HG03135 (cell line): Measurements from ENCODE around the gene LAMA3.
A peak's percentile ranks its signal among the peaks of the same experiment; 100 is the strongest.

ENCODE experiments used
- ATAC-seq: cut with Tn5 transposase; IDR thresholded peaks from one replicate; pipeline ENCODE4 v1.9.1; 2021; ENCODE audit warnings: mild to moderate bottlenecking, moderate library complexity; ENCODE audit not compliant: unreplicated experiment

The LAMA3 gene

DNA sequence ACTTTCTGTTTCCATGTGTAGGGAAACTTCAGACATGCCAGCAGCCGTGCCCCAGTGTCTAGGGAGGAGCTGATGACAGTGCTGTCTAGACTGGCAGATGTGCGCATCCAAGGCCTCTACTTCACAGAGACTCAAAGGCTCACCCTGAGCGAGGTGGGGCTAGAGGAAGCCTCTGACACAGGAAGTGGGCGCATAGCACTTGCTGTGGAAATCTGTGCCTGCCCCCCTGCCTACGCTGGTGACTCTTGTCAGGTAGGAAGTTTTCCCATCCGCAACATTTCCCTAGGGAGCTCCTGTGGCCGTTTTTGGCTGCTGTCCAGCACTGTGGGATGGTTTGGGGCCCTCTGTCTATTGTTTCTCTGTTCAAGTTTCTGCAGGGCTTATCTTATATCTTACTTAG, 182.2 kb downstream of the LAMA3 start:
- ATAC-seq = peak; percentile 75

DNA sequence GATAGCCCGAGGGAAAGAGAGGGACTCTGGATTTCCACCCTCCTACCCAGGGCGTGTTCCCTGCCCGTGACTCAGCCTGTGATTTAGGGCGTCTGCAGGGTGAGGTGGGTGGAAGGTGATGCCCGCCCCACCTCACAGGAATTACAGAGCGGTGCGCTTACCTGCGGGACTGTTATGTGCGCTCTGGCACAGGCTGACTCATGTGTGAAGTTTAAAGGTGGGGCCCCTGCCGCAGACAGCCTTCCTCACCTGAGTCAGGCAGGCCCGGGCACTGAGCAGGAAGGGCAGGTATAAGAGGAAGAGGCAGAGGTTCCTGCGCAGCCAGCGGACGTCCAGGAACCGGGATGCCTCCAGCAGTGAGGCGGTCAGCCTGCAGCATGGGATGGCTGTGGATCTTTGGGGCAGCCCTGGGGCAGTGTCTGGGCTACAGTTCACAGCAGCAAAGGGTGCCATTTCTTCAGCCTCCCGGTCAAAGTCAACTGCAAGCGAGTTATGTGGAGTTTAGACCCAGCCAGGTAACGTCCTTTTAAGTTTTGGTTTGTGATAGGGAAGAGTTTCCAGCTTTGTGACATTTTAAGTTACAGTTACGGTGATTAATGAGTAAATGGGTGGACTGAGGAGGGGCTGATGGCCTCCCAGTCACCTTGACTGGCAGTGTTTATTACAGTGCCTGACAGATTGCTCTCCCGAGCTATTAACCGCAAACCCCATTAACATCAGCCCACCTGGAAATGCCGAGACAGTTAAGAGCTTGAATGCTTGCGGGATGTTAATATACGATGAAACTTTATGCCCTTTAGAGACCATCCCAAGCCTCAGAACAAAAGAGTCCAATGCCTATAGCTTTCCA, 183.7 kb downstream of the LAMA3 start:
- no peak for ATAC-seq

DNA sequence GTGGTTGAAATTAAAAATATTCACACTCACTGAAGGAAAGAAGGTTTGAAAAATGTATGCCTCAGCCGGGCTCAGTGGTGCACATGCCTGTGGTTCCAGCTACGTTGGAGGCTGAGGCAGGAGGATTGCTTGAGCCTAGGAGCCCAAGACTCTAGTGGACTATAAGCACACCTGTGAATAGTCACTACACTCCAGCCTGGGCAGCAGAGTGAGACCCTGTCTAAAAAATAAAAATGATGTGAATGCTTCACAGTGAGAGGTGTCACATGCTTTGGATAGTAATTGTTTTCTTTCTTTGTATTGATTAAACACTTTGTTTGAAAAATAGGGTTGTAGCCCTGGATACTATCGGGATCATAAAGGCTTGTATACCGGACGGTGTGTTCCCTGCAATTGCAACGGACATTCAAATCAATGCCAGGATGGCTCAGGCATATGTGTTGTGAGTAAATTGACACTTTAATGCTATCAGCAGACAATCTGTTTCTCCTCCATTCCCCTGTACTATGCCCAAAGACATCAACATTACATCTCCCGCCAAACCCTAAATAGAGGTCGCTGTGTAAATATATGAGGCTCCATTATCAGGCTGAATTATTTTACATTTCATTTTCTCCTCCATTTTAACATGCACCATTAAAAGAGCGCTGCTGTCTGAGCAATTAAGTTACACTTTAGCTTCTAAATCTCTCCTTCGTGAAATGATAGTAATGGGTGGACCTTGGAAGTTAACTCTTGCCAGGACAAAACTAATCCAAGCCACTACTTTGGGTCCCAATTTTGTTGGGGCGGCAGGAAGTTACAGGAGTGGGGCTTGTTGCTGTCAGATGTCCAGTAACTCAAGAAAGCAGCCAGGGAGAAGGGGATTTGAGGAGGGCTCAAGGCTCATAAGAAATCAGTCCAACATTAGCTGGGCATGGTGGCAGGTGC, 187.0 kb downstream of the LAMA3 start:
- no peak for ATAC-seq

DNA sequence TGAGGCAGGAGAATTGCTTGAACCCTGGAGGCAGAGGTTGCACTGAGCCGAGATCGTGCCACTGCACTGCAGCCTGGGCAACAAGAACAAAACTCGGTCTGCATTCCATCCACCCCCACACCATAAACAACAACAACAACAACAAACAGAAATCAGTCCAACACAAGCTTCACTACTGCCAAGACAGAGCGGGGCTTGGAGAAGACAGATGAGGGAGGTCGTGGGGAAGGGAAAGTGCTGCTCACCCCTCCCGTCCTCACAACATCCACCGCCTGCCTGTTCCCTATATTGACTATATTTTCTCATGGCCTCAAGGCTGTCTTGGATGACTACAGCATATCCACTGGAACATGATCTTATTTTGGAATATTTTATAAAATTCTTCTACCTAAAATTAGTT, 187.7 kb downstream of the LAMA3 start:
- ATAC-seq = no peak

DNA sequence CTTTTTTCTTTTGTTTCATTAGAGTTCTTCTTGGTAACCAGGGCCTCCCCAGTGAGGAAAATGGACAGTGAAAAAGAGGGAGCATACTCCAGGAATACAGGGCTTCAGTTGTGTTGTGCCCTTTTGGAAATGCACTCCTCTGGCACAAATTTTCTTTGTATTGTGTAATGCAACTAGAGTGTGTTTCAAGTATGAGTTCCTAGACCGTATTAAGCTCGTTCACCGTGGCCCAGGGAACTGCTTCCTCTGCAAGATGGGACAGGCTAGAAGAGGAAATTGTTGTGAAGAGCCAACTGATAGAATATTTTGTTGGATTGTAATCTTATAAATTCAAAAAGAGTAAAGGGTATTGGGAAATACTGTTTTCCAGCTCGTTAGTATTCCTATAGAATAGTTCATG, 188.1 kb downstream of the LAMA3 start:
- ATAC-seq = no peak

- no peak for ATAC-seq
These were observed 189.2 kb downstream of the LAMA3 start for GRCh38 chr18:23878336-23878900.

- no peak for ATAC-seq
These were observed 189.9 kb downstream of the LAMA3 start for GRCh38 chr18:23879126-23879525.

DNA sequence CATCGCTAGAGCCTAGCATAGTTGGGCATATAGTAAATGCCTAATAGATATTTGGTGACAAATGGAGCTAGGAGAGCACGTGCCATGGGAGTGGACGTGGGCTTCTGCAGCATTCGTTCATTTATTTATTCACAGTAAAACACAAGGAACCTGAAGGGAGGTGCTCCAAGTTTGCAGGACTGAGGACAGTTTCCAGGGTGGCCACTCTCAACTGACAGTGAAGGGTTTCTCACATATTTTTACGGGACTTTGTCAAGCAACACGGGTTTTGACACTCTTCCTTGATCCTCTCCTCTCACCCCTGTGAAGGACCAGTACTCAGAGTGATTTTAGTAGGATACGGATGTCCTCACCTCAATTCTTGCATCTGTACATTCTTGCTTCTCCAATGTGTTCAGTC, 190.3 kb downstream of the LAMA3 start:
- ATAC-seq = no peak

GRCh38 chr18:23879966-23880565, 190.8 kb downstream of the LAMA3 start:
- ATAC-seq = no peak

DNA sequence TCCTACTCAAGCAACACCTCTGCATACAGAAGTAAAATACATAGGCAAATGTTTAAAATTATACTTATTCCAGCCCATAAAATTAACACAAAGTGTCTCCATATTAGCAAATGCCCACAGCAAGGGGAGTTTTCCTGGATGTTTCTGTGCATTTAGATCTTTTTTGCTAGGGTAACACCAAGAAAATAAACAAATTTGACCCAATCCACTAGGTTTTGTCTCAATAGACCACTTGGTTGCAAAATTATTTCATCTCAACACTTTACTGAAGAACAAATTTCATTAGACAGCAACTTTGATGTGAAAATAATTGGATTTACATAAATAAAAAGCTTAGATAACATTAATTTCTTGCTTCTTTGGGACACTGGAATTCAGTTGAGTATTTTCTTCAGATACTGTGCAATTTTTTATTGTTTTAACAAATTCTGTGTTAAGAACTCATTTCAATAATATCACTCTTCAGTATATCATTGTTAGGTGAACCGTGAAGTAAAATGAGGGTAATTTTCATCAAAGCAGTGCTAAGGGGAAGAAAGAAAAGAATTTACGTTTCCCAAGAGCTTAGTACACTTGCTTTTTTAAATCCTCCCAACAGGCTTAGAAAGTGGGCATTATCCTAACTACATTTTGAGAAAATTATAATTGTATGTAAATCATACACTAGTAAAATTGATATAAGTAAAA, 191.8 kb downstream of the LAMA3 start:
- no peak for ATAC-seq

GRCh38 chr18:23881778-23882177, 192.5 kb downstream of the LAMA3 start:
- no peak for ATAC-seq

DNA sequence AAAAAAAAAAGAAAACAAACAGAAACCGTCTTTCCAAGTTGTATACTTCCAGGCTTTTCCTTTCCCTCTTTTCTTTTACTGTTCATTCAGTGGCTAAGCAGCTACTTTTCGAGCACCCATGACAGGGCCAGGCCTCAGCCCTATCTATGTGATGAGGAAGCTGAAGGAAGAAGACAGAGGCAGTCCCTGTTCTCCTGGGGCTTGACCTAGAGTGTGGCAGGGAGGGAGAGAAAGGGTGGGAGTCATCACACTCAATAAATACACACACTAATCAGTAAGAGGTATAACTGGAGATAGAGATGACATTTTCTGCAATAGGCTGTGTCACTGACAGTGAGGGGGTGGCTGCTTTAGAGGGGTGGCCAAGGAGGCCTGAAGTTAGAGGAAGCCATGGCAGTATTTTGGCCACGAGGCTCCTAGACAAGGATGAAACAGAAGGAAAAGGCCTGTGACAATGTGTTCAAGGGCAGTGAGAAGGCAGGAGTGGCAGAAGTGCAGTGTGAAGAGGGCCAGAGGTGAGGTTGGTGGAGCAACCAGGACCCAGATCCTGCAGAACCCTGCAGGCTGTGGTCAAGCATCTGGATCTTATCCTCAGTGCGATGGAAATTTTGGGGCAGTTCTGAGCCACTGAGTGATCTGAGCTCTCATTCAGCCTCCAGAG, 193.5 kb downstream of the LAMA3 start:
- ATAC-seq = no peak

DNA sequence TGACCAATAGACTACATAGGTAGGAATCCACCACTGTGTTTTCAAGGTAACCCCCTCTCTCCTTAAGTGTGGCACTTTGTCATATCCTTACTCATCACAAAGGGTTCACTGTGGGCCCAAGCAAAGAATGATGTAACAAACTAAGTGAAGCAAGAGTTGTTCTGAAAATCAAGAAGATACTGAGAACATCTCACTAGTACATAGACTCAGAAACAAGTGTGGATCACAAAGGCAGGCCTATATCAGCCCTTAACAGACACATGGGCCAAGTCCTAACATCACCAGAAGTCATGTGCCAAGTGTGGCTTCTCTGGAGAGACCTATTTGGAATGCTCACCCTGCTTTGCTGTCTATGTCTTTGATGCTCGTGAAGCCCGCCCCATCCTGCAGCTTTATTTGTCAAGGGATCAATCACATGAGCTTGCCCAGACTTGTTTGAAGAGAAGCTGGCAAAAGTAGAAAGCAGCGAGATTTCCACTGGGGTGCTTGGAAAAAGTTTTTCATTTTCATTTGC, 194.1 kb downstream of the LAMA3 start:
- ATAC-seq = no peak

DNA sequence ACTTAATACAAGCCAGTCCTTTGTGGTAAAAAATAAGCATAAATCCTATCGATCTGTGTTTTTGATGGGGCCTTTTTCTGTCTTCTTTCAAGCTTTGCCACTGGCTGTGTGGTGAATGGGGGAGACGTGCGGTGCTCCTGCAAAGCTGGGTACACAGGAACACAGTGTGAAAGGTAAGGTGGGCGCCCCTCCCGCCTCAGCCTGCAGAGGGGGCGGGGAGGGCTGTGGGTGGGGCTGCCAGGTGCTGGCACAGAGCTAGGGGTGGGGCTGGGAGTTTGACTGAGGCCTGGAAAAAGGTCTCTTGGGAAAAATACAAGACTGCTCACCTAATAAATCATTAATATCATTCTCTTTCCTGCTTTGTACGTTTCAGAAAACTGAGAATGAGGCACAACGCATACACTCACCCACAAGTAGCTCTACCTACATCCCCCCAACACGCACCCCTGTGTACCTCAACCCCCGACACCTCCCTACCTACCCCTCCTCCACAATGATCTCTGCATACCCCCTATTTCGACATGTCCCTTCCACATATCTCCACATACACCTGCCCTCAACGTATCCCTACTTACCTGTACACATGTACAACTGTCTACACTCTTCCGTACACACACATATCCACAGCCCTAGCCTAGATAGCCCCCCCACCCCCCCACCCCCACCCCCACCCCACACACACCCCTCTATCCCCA, 195.6 kb downstream of the LAMA3 start:
- ATAC-seq = no peak

GRCh38 chr18:23885750-23886149, 196.5 kb downstream of the LAMA3 start:
- no peak for ATAC-seq

DNA sequence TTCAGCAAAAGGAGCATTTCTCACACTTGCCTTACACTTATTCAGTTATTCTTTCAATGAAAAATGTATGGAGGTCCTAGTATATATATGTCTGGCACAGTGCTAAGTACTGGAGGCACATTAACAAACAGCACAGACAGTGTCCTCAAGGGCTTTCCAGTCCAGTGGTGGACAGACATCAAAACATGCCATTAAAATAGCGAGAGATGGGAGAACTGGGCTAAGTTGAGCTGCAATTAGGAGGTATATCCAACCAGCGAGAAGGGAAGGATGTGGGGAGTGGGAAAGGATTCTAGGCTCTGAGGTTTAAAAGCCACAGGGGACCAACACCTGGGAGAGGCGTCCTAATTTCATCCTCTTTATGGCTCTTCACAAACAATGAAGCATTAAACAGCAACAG, 197.8 kb downstream of the LAMA3 start:
- no peak for ATAC-seq

DNA sequence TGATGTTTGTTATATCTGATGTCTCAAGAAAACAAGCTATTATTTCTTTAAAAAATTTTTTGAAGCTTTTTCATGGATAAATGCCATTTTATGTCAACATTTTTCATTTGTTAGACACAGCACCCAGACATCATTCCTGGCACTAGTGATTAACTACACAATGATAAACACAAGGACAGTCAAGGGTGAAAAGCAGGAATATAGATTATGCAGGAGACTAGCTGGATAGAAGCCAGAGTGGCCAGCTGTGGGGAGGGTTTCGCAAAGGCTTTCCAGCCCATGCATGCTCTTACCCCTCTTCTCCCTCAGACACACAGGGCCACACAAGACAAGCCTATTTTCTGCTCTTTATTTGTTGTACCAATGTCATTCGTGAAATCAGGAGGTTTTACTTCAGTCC, 198.2 kb downstream of the LAMA3 start:
- no peak for ATAC-seq

DNA sequence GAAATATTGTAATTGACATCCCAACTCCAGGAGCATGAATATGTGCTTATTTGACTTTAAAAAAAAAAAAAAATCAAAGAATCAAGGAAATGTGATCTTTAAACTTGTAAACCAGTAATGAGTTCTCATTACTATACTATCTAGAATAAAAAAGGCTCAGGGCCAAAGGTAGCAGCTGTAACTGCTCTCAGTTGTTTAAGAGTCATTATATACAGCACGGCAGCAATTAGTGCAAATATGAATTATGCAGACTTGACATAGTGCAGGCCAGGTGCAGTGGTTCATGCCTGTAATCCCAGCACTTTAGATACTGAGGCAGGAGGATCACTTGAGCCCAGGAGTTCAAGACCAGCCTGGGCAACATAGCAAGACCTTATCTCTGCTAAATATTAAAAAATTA, 199.6 kb downstream of the LAMA3 start:
- no peak for ATAC-seq

DNA sequence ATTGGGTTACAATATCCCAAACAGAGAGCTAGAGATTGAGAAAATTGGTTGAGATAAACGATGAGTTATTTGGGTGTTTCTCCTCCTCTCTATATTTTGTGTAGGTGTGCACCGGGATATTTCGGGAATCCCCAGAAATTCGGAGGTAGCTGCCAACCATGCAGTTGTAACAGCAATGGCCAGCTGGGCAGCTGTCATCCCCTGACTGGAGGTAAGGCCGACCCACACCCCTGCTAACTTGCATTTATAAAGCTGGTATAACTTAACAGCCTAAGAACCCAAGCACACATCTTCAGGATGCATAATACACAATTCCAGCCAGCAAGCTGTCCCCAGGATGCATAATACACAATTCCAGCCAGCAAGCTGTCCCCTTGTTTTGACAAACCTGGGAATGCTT, 200.7 kb downstream of the LAMA3 start:
- no peak for ATAC-seq
